HepG2 (cell line): Measurements from ENCODE around the gene PLEKHA8. TPM values are rescaled to one million over a fixed set of nuclear protein-coding genes. Genes with fewer than 3 reads are reported as not detected.
A peak's percentile ranks its signal among the peaks of the same experiment; 100 is the strongest.

Experiments
- ATAC-seq: fragments of 200-7000 bp; cut with Tn5 transposase; 3 replicates; pipeline ENCODE4 v1.9.1; 2020; ENCODE audit warnings: mild to moderate bottlenecking, moderate library complexity
- BruUV-seq: library from RNA; stranded (reverse); fragments of 400-500 nt; replicated peaks from 2 replicates; lab custom pipeline; 2021; lab: Mats Ljungman, UMichigan
- CTCF ChIA-PET: fragments of 300-600 bp; formaldehyde crosslinking; extraction: SDS; loops from one replicate; lab custom pipeline; 2021; ENCODE audit warnings: low total read pairs, inconsistent platforms, low intra/inter-chr PET ratio; lab: Yijun Ruan, JAX
- POLR2A ChIA-PET: fragments of 350-600 bp; sonication (Branson Sonifier 250); formaldehyde crosslinking; loops from one replicate; lab custom pipeline; 2020; ENCODE audit warnings: antibody characterized with exemption, inconsistent platforms; lab: Yijun Ruan, JAX
- DNase-seq: peaks from one replicate; pipeline ENCODE4 v3.0.0-alpha.2; 2015; ENCODE audit warnings: low spot score
- FAIRE-seq: peaks from 3 replicates; lab custom pipeline; 2011; peaks lifted over from hg19 to GRCh38; lab: Jason Lieb, UNC
- H2AFZ ChIP-seq: one replicate; pipeline ENCODE4 v1.6.1; 2011; ENCODE audit warnings: low read length, inconsistent platforms
- H3K27ac ChIP-seq: fragments of 300-600 bp; 3 replicates; pipeline ENCODE4 v1.8.0; 2011; ENCODE audit warnings: mixed run types, mild to moderate bottlenecking, mixed read lengths, low read length, inconsistent platforms; ENCODE audit not compliant: insufficient read depth; ENCODE audit errors: extremely low read length
- H3K27me3 ChIP-seq, 2 experiments: fragments of 200-600 bp in 1 of 2; 2 replicates in 1 of 2; 3 replicates in 1 of 2; pipeline versions ENCODE4 v1.6.0 to v1.8.0; 2011; ENCODE audit warnings: low read length in 2 of 2, mild to moderate bottlenecking in 2 of 2, moderate library complexity in 2 of 2, inconsistent platforms in 1 of 2; ENCODE audit not compliant: insufficient read depth in 2 of 2, control insufficient read depth in 1 of 2
- H3K36me3 ChIP-seq, 2 experiments: fragments of 200-600 bp in 1 of 2; replicated peaks in 1 of 2; 2 replicates in 1 of 2; 3 replicates in 1 of 2; pipeline versions ENCODE4 v1.5.1 to v1.8.0; 2011; ENCODE audit warnings: low read length in 2 of 2, inconsistent platforms in 1 of 2; ENCODE audit not compliant: insufficient read depth in 2 of 2, control insufficient read depth in 1 of 2
- H3K4me1 ChIP-seq: 2 replicates; pipeline ENCODE4 v1.5.1; 2012; ENCODE audit warnings: low read length, inconsistent platforms; ENCODE audit not compliant: insufficient read depth
- H3K4me2 ChIP-seq: 2 replicates; pipeline ENCODE4 v1.6.0; 2011; ENCODE audit warnings: low read depth, low read length, inconsistent platforms
- H3K4me3 ChIP-seq, 3 experiments: fragments of 200-600 bp in 1 of 3; sonication (generic), shearing (Covaris generic) in 1 of 3; replicated peaks in 1 of 3; 2 replicates each; pipeline ENCODE4 v1.5.1; 2011 to 2016; ENCODE audit warnings: low read length in 3 of 3, inconsistent platforms in 2 of 3, low read depth in 2 of 3, mild to moderate bottlenecking in 2 of 3, control low read depth in 1 of 3, mixed read lengths in 1 of 3; ENCODE audit not compliant: insufficient read depth in 1 of 3
- H3K79me2 ChIP-seq: one replicate; pipeline ENCODE4 v1.6.1; 2011; ENCODE audit warnings: low read length, inconsistent platforms; ENCODE audit not compliant: insufficient read depth
- H3K9ac ChIP-seq: 2 replicates; pipeline ENCODE4 v1.6.0; 2011; ENCODE audit warnings: mild to moderate bottlenecking, low read depth, low read length, inconsistent platforms; ENCODE audit not compliant: insufficient read depth
- H3K9me3 ChIP-seq: 2 replicates; pipeline ENCODE4 v1.5.1; 2012; ENCODE audit warnings: mild to moderate bottlenecking, low read length
- H4K20me1 ChIP-seq: 2 replicates; pipeline ENCODE4 v1.6.0; 2011; ENCODE audit warnings: inconsistent platforms, mild to moderate bottlenecking, low read length, moderate library complexity; ENCODE audit not compliant: insufficient read depth
- CSRNP1 ChIP-seq: sonication (generic); formaldehyde crosslinking; IDR thresholded peaks from 2 replicates; pipeline ENCODE4 v1.8.1; 2023; ENCODE audit warnings: mild to moderate bottlenecking, missing genetic modification reagents
- HNF4G ChIP-seq, 2 experiments: sonication (generic) in 1 of 2; formaldehyde crosslinking in 1 of 2; IDR thresholded peaks; 2 replicates each; pipeline versions ENCODE4 v1.4.0 to v1.6.1; 2011 to 2020; ENCODE audit warnings: borderline replicate concordance in 2 of 2, low read depth in 2 of 2, mild to moderate bottlenecking in 2 of 2, low read length in 1 of 2, missing genetic modification reagents in 1 of 2, moderate library complexity in 1 of 2
- KAT8 ChIP-seq: IDR thresholded peaks from 2 replicates; pipeline ENCODE4 v1.6.1; 2016; ENCODE audit warnings: missing genetic modification reagents, missing compliant biosample characterization
- NR2F6 ChIP-seq, 2 experiments: IDR thresholded peaks; 2 replicates each; pipeline ENCODE4 v1.6.1; 2016; ENCODE audit warnings: antibody characterized with exemption in 1 of 2, mild to moderate bottlenecking in 1 of 2
- RERE ChIP-seq: IDR thresholded peaks from 2 replicates; pipeline ENCODE4 v1.6.1; 2016; ENCODE audit warnings: low read depth, missing genetic modification reagents, missing compliant biosample characterization
- ZNF138 ChIP-seq: sonication (generic); formaldehyde crosslinking; IDR thresholded peaks from 2 replicates; pipeline ENCODE4 v1.5.0; 2020; ENCODE audit warnings: mild to moderate bottlenecking, low read depth, missing genetic modification reagents
- ZNF414 ChIP-seq: sonication (generic); formaldehyde crosslinking; IDR thresholded peaks from 2 replicates; pipeline ENCODE4 v1.5.0; 2020; ENCODE audit warnings: missing genetic modification reagents
- ZNF670 ChIP-seq: sonication (generic); formaldehyde crosslinking; IDR thresholded peaks from 2 replicates; pipeline ENCODE4 v1.8.0; 2022; ENCODE audit warnings: mild to moderate bottlenecking, missing genetic modification reagents, borderline replicate concordance
- ZNF777 ChIP-seq: sonication (generic); formaldehyde crosslinking; IDR thresholded peaks from 2 replicates; pipeline ENCODE4 v1.4.0; 2020; ENCODE audit warnings: missing genetic modification reagents
- ZSCAN5A ChIP-seq: sonication (generic); formaldehyde crosslinking; IDR thresholded peaks from 2 replicates; pipeline ENCODE4 v1.8.0; 2022; ENCODE audit warnings: mild to moderate bottlenecking, missing genetic modification reagents, borderline replicate concordance
- ZZZ3 ChIP-seq: sonication (generic); formaldehyde crosslinking; IDR thresholded peaks from 2 replicates; pipeline ENCODE4 v1.4.0; 2020; ENCODE audit warnings: missing genetic modification reagents, mild to moderate bottlenecking, borderline replicate concordance
- WGBS: methylation state at CpG from one replicate; pipeline ENCODE4 v1.1.6; 2017; ENCODE audit warnings: low lambda C conversion rate; 5-methylcytosine and 5-hydroxymethylcytosine counted together
- in situ Hi-C: cut with HindIII; loops from 2 replicates; pipeline ENCODE4 v1.10.0; 2017; ENCODE audit warnings: low pct_unique_long_range_greater_than_20kb; ENCODE audit not compliant: extremely low pct_ligation_motif_present
- intact Hi-C: fragments of 100-400 bp; cut with micrococcal nuclease; formaldehyde crosslinking; loops from one replicate; pipeline ENCODE4 v1.10.0; 2022; ENCODE audit not compliant: unreplicated experiment
- polyA plus RNA-seq, 8 experiments: library from polyadenylated mRNA; depleted of rRNA in 3 of 8; stranded (reverse) in 7 of 8; unstranded in 1 of 8; fragments of >200 nt; fragmentation: Illumina TruSeq in 4 of 8; extraction: Trizol in 4 of 8; gene quantifications; 2 replicates each; pipeline versions ENCODE4 v1.2.1 to v1.2.3, GENCODE V29; 2011 to 2016; ENCODE audit warnings: low read depth in 4 of 8, missing spikeins in 1 of 8, mixed read lengths in 1 of 8; ENCODE audit not compliant: insufficient read depth in 1 of 8
- total RNA-seq, 5 experiments: library from RNA; depleted of rRNA; stranded (reverse); fragments of >200 nt; fragmentation: Illumina TruSeq; extraction: Trizol; gene quantifications; 2 replicates each; pipeline ENCODE4 v1.2.3, GENCODE V29; 2016; ENCODE audit warnings: low read depth in 1 of 5

PLEKHA8 gene
- total and polyA plus RNA-seq, 2 of the 13 experiments (the other 11 are each of a cell fraction or from before 2014, with no cell fraction given), result 12.5 to 26.4 TPM

GRCh38 chr7:30028749-30029635, 780 bp downstream of the PLEKHA8 start:
- ChIA-PET CTCF (no interaction called here), POLR2A (interaction anchor here (0.8 to 2.3 kb wide), 6 partner anchors 11 to 44 kb away, joined by 3 to 10 read pairs (median 5); partner anchors contain the start of gene SCRN1)
- under 1% methylated on average over 7 of the region's 42 CpGs for WGBS
- intact Hi-C loops, result loop anchor here (1.0 to 2.0 kb wide), 2 partner anchors 34 to 41 kb away; no protein-coding TSS in a partner anchor
- peak; percentile 64 for ATAC-seq
- Histone ChIP-seq H3K79me2 (peaks cover 73% of the 10 kb centered on the region), H3K4me1 (peaks cover 51% of the 10 kb centered on the region), H3K27me3 (no peaks in the 10 kb centered on the region; a peak in 1 of 5 replicates), H3K4me3 (peak overlapping the region; percentile 82 to 96 (median 95)), H2AFZ (no peak overlapping the region), H3K27ac (peak overlapping the region; percentile 89), H3K36me3 (no peaks in the 10 kb centered on the region), H3K9ac (peak overlapping the region; percentile 82), H4K20me1 (peaks cover 22% of the 10 kb centered on the region), H3K4me2 (peak overlapping the region; percentile 91), H3K9me3 (no peaks in the 10 kb centered on the region)
- peak; percentile 71 for DNase-seq
- peak; percentile 73 for FAIRE-seq
- BruUV-seq, result no TSS peak
- in situ Hi-C loops, result loop anchor here (5.0 kb wide), 1 partner anchor 42 kb away; the partner anchor contains the start of gene SCRN1
- no peak for TF ChIP-seq RERE (CRISPR knock-in tag)
- no peak for TF ChIP-seq ZNF138 (CRISPR knock-in tag)
- TF ChIP-seq KAT8, result peak; percentile 27; the same call in 1 of the 2 replicates
- TF ChIP-seq ZNF670 (CRISPR knock-in tag), result peak; percentile 2; the same call in 1 of the 2 replicates
- TF ChIP-seq ZNF414 (CRISPR knock-in tag), result 0 out of 2 replicates have a peak, but pooled peaks have one; percentile 46
- no peak for TF ChIP-seq NR2F6 (IDR thresholded peaks at IDR 0.05)
- 0 out of 2 replicates have a peak, but pooled peaks have one; percentile 8 for TF ChIP-seq NR2F6 (CRISPR knock-in tag; IDR thresholded peaks at IDR 0.05)
- 0 out of 2 replicates have a peak, but pooled peaks have one; percentile 30 for TF ChIP-seq CSRNP1 (CRISPR knock-in tag)
- no peak for TF ChIP-seq ZZZ3 (CRISPR knock-in tag)
- peak; percentile 15; the same call in 1 of the 2 replicates for TF ChIP-seq ZNF777
- peak; percentile 42; the same call in 1 of the 2 replicates for TF ChIP-seq HNF4G (IDR thresholded peaks at IDR 0.05; ENCODE audit: borderline replicate concordance, low read depth, low read length)
- TF ChIP-seq HNF4G (CRISPR knock-in tag; IDR thresholded peaks at IDR 0.05; ENCODE audit: borderline replicate concordance, low read depth), result no peak
- TF ChIP-seq ZSCAN5A, result peak; percentile 30; the same call in 1 of the 2 replicates
